HUES64 (cell line): ENCODE data around the gene APOB.

Experiments used
- H3K27ac ChIP-seq: 2 replicates; pipeline ENCODE4 v1.7.0; 2013; ENCODE audit warnings: low read depth, low read length, inconsistent platforms
- H3K27me3 ChIP-seq: 2 replicates; pipeline ENCODE4 v1.6.1; 2013; ENCODE audit warnings: mild to moderate bottlenecking, low read length; ENCODE audit not compliant: insufficient read depth
- H3K36me3 ChIP-seq: 2 replicates; pipeline ENCODE4 v1.6.1; 2013; ENCODE audit warnings: mild to moderate bottlenecking, low read length; ENCODE audit not compliant: insufficient read depth
- H3K4me1 ChIP-seq: 2 replicates; pipeline ENCODE4 v1.6.1; 2013; ENCODE audit warnings: mild to moderate bottlenecking, low read length, moderate library complexity; ENCODE audit not compliant: insufficient read depth
- H3K4me3 ChIP-seq: 2 replicates; pipeline ENCODE4 v1.5.1; 2013; ENCODE audit warnings: mild to moderate bottlenecking, low read length, moderate library complexity
- H3K9ac ChIP-seq: 2 replicates; pipeline ENCODE4 v1.6.1; 2013; ENCODE audit warnings: mild to moderate bottlenecking, low read depth, low read length
- H3K9me3 ChIP-seq: 2 replicates; pipeline ENCODE4 v1.6.1; 2013; ENCODE audit warnings: low read depth, low read length; ENCODE audit not compliant: insufficient read depth
- WGBS: fragments of 150-250, 120-280 bp; methylation state at CpG from one replicate; pipeline ENCODE4 v1.1.7; 2013; ENCODE audit warnings: missing lambda C conversion rate; 5-methylcytosine and 5-hydroxymethylcytosine counted together

The APOB gene

GRCh38 chr2:21022792-21023367 is 21.0 kb downstream of the APOB start:
- no peaks in the 10 kb centered on the region for H3K9me3 ChIP-seq
- H3K4me1 ChIP-seq: no peaks in the 10 kb centered on the region
- H3K4me3 ChIP-seq: no peak overlapping the region
- H3K27me3 ChIP-seq: no peaks in the 10 kb centered on the region
- 93% methylated on average over 8 of the region's 8 CpGs for WGBS
- no peaks in the 10 kb centered on the region for H3K36me3 ChIP-seq
- H3K9ac ChIP-seq: no peak overlapping the region
- no peak overlapping the region for H3K27ac ChIP-seq

DNA sequence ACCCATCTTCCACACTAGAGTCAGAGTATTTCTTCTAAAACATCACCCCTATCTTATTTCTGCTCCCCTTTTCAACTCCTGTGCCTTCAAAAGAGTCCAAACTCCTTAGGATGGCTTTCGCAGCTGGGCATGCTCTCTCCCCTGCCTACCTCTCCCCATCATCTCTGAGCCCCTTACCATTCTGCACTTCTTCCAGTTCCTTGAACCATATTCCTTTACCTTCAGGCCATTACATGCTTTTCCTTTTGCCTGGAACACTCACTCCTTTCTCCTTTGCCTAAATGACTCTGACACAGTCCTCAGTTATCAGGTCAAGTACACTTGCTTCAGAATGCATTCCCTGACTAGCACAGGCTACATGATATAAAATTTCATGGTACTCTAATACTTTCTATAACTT is 22.4 kb downstream of the APOB start:
- Histone ChIP-seq H3K36me3 (no peaks in the 10 kb centered on the region), H3K9me3 (no peaks in the 10 kb centered on the region)

DNA sequence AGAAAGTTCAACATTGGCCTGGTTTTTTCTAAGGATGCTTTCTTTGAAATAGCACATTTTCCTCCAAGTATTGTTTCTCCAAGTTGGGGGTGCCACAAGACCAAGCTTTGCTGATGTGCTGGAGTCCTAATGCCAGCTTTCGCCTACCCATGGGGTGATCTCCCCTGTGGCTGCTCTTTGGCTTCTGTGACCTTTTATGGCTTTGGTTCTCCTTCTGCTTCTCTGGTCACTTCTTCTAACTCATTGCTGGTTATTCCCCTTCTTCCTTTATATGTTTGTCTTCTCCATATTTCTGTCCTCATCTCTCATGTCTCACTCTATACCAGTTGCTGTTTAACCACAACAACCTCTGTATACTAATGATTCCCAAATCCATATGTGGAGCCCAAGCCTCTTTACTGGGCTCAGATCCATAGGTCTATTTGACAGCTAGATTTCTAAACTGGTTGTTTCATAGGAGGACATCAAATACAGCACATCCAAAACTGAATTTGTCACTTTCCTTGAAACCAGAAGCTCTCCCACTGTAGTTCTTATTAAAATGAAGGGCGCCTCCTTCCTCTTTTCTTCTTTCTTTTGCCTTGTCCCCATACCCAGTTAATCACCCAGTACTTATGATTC is 23.1 kb downstream of the APOB start:
- Histone ChIP-seq H3K9me3 (no peaks in the 10 kb centered on the region), H3K4me3 (no peak overlapping the region), H3K27me3 (no peaks in the 10 kb centered on the region), H3K9ac (no peak overlapping the region), H3K27ac (no peak overlapping the region), H3K36me3 (no peaks in the 10 kb centered on the region), H3K4me1 (no peaks in the 10 kb centered on the region)
- WGBS: 93% methylated on average over 2 of the region's 2 CpGs

More for the DNA sequence above, 22.4 kb downstream of the APOB start:
- no peak overlapping the region for H3K27ac ChIP-seq
- no peaks in the 10 kb centered on the region for H3K27me3 ChIP-seq
- H3K4me1 ChIP-seq: no peaks in the 10 kb centered on the region
- H3K9ac ChIP-seq: no peak overlapping the region
- no peak overlapping the region for H3K4me3 ChIP-seq
- WGBS: over 99% methylated on average over 1 of the region's 1 CpG

DNA sequence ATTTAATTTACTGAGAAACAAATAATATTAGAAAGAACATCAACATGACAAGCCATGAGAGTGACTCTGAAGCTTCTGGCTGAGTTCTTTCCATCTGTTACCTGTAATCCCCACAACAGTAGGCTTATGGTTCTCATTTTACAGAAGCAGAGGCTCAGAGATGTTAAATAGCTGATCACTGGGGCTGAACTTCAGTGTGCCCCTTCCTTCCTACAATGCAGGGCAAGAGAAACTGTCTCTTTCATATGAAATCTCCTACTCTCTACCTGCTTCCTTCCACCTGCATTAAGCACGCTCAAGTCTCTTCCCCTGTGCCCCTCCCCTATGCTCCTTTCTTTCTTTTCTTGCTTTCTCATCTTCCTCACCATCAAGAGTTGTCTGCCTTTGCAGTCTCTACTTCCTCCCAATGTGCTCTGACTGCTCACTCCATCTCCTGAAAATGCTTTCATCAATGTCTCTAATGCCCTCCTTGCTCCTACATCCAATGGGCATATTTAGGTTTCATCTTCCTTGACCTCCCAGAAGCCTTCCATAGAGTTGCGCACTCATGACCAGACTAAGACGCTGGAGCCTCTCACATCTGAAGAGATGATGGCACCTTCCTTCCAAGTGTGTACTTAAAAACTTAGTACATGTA is 23.7 kb downstream of the APOB start:
- Histone ChIP-seq H3K9me3 (no peaks in the 10 kb centered on the region), H3K36me3 (no peaks in the 10 kb centered on the region), H3K9ac (no peak overlapping the region), H3K27me3 (no peaks in the 10 kb centered on the region), H3K4me3 (no peak overlapping the region), H3K4me1 (no peaks in the 10 kb centered on the region), H3K27ac (no peak overlapping the region)
- 93% methylated on average over 3 of the region's 3 CpGs for WGBS

DNA sequence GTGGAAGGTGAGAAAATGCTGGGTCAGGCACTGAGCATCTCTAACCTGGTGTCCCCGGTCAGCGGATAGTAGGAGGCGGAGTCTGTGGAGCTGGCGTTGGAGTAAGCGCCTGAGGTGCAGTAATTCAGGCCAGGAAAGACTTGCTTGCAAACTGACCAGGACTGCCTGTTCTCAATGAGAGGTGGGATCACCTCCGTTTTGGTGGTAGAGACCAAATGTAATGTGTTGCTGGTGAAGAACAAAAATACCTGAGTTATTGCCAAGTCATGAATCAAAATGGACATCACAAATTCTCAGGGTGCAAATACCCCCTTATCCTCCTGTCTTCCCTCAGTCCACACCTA is 24.2 kb downstream of the APOB start:
- no peaks in the 10 kb centered on the region for H3K9me3 ChIP-seq
- no peaks in the 10 kb centered on the region for H3K27me3 ChIP-seq
- no peak overlapping the region for H3K4me3 ChIP-seq
- no peak overlapping the region for H3K9ac ChIP-seq
- no peaks in the 10 kb centered on the region for H3K4me1 ChIP-seq
- WGBS: 94% methylated on average over 6 of the region's 6 CpGs
- H3K27ac ChIP-seq: no peak overlapping the region
- H3K36me3 ChIP-seq: no peaks in the 10 kb centered on the region

DNA sequence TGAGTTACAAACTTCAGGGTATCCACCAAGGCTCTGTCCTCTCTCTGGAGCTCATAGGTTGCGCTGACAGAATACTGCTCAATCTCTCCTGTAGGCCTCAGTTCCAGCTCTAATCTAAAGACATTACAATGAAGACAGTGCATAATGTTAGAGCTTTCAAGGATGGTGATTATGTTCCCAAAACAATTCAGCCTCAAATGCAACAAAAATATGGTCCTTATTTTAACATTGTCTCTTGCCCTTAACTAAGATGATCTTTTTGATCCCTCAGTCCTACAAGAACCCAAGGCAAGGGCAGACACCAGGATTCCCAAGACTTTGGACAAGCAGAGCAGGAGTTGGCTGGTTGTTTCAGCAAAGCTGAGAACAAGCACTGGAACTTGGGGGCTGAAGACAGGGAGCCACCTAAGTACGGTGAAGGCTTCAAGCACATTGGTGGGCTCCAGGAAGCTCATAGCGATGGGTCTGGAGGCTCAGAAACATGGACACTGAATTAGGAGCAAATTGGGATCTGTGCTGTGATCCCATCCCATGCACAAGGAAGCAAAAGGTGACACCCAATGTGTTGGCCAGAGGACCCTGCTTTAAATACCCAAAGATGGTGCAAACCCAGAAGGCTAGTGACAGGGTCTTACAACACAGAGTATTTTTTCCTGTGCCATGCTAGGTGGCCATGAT is 24.7 kb downstream of the APOB start:
- WGBS: 96% methylated on average over 3 of the region's 3 CpGs
- H3K4me1 ChIP-seq: no peaks in the 10 kb centered on the region

DNA sequence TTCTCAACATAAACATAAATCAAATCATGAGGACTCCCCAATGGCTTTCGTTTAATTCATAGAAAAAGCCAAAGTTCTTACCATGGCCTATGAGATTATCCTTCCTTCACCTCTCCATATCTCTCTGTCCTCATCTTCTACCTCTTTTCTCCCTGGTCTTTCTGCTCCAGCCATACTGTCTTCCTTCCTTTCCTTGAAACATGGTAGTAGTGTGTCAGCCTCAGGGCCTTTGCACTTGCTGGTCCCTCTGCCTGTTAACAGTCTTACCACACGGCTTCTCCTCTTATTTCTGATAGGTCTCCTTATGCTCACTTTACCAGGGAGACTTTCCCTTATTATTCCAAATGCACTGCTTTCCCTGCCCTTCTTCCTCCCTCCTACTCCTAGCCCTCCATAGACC is 25.6 kb downstream of the APOB start:
- Histone ChIP-seq H3K27ac (no peak overlapping the region), H3K4me3 (no peak overlapping the region), H3K9ac (no peak overlapping the region), H3K27me3 (no peaks in the 10 kb centered on the region), H3K4me1 (no peaks in the 10 kb centered on the region), H3K9me3 (no peaks in the 10 kb centered on the region), H3K36me3 (no peaks in the 10 kb centered on the region)
- 91% methylated on average over 2 of the region's 2 CpGs for WGBS

More for the DNA sequence above, 24.7 kb downstream of the APOB start:
- Histone ChIP-seq H3K36me3 (no peaks in the 10 kb centered on the region), H3K27me3 (no peaks in the 10 kb centered on the region), H3K9me3 (no peaks in the 10 kb centered on the region), H3K9ac (no peak overlapping the region), H3K27ac (no peak overlapping the region), H3K4me3 (no peak overlapping the region)

- H3K4me3 ChIP-seq: no peak overlapping the region
- H3K4me1 ChIP-seq: no peaks in the 10 kb centered on the region
- no peaks in the 10 kb centered on the region for H3K27me3 ChIP-seq
- WGBS: 90% methylated on average over 4 of the region's 4 CpGs
- H3K9me3 ChIP-seq: no peaks in the 10 kb centered on the region
- no peak overlapping the region for H3K27ac ChIP-seq
- H3K36me3 ChIP-seq: no peaks in the 10 kb centered on the region
- H3K9ac ChIP-seq: no peak overlapping the region
Observed at GRCh38 chr2:21017748-21018276, 26.1 kb downstream of the APOB start.

DNA sequence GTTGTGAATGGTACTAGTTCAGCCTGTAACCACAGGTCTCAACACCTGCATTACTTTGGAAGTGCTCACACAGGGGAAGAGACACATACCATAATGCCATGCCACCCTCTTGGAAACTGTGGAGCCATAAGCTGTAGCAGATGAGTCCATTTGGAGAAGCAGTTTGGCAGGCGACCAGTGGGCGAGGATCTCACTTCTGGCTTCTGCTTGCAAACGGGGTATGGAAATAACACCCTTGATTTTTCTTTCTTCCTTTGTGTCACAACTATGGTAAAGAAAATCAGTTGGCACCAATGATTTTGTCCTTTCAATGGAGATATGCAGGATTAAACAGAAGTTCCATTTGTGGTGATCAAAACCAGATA is 28.6 kb downstream of the APOB start:
- Histone ChIP-seq H3K4me1 (no peaks in the 10 kb centered on the region), H3K36me3 (no peaks in the 10 kb centered on the region)
- 90% methylated on average over 3 of the region's 3 CpGs for WGBS

GRCh38 chr2:21014364-21015280 is 29.3 kb downstream of the APOB start:
- Histone ChIP-seq H3K27ac (no peak overlapping the region), H3K27me3 (no peaks in the 10 kb centered on the region), H3K36me3 (no peaks in the 10 kb centered on the region), H3K9me3 (no peaks in the 10 kb centered on the region), H3K4me3 (no peak overlapping the region), H3K9ac (no peak overlapping the region), H3K4me1 (no peaks in the 10 kb centered on the region)
- 95% methylated on average over 6 of the region's 6 CpGs for WGBS

More for the DNA sequence above, 28.6 kb downstream of the APOB start:
- no peaks in the 10 kb centered on the region for H3K27me3 ChIP-seq
- no peak overlapping the region for H3K4me3 ChIP-seq
- no peak overlapping the region for H3K9ac ChIP-seq
- no peaks in the 10 kb centered on the region for H3K9me3 ChIP-seq
- no peak overlapping the region for H3K27ac ChIP-seq
